Hippocampal formation (tissue), 2 donors: ENCODE data around the gene METTL1.
A peak's percentile ranks its signal among the peaks of the same experiment; 100 is the strongest.

Experiments
- DNase-seq, 2 donors: peaks; one replicate each; lab custom pipeline; 2025; lab: John Stamatoyannopoulos, UW

METTL1 gene

GRCh38 chr12:57767876-57768275 lies 4.0 kb downstream of the METTL1 start:
- DNase-seq = no peak

DNA sequence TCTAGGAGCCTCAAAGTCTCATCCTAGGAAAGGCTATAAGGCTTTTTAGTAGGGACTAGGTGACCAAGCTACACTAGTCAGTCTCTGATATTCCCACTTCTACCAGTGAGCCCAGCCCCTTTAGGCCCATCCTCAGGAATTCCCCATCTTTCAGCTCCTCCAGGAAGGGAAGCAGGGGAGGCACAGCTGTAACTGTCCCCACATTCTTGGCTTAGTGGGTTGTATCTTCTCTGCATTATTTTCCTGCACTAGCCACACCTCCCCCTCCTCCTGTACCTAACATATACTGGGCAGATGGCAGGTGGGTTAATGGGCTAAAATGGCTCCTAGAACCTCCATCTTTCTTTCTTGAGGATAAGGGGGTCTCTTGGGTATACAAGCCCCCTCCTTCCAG lies 4.6 kb downstream of the METTL1 start:
- DNase-seq = no peak

DNA sequence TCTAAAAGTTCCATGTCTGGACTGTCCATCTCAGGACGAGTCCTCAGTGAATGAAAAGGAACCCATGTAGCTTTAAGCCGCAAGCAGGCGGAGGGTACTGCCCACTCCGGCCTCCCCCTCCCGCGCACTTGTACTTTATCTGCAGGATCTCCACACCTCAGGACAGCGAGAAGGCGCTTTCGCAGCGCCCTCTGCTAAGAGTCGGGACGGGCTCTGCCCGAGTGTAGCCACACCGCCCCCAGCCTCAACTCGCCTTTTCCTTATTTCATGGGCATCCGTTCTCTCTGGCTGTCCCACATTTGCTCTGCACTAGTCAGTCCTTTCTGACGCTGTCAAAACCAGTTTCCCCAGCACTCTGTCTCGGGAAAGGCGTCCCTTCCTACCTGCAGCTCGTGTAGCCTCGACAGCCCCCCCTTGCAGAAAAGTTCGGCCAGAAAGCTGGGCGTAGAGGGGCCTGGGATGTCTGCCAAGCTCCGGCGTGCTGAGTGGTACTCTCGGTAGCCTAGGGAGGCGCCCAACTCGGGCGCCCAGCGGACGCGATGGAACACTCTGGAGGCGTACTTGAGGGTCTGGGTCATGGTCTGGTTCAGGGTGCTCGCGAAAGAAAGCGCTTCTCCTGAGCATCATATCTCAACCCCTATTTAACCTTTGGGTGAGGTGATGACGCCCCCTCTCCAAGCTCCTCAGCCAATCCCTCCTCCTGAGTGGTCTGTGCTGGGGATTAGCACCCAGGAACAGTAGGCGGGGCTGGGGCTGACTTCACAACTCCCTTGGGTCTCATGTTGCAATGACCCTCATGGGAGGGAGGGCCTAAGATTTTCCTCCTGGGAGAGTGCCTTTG lies 5.2 kb downstream of the METTL1 start, which contains the start of gene CYP27B1:
Gene CYP27B1, minus strand, starts transcription at position 615 of the 841 bp plus-strand sequence. Its CDS starts 37 bp downstream, at position 578.
- DNase-seq = no peak

DNA sequence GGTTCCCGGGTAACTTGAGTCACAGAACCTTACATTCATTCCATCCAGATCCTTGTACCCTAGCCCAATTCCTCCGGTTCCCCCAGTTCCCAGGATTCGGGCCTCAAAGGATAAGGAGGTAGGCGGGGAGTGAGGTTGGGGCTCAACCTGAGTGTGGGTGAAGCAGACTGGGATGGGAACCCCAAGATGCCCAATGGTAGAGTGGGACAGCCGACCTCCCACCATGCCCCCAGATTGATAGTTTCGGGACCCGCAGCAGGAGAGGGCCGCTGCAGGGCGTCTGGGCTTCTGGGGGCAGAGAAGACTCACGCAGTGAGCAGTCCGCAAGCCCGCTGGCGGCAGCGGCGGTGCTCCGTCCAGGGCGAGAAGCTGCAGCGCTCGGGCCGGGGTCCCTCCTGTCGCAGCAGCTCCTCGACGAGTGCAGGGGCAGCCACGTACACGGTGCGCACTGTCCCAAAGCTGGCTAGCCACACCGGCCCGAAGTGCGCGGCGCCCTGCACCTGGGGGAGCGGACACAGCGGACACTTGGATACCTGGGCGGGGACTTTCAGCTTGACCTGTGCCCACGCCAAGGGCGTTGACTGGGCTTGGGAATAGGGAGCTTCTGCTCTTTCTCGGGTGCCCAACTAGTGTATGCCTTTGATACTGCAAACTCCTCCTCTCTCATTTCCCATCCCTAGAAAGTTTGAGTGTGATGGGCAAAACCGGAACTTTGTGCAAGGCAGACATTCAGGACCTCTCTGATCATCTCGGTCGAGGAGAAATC lies 6.0 kb downstream of the METTL1 start:
- no peak for DNase-seq

- no peak for DNase-seq
These were observed 6.8 kb downstream of the METTL1 start for GRCh38 chr12:57765003-57765697.

DNA sequence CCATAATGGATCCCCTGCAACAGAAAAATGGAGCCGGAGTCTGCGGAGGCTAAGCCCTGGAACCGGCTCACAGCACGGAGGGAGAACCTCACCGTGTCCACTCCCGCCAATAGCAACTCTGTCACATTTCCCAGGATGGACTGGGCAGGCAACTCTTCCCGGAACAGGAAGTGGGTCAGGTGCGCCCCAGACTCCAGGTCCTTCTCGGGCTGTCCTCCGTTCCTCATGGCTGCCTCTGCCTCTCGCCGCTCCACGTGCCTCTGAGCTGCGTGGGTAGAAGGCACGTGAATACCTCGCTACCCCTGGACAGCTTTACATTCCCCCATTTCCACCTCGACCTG lies 7.3 kb downstream of the METTL1 start:
- DNase-seq = no peak

DNA sequence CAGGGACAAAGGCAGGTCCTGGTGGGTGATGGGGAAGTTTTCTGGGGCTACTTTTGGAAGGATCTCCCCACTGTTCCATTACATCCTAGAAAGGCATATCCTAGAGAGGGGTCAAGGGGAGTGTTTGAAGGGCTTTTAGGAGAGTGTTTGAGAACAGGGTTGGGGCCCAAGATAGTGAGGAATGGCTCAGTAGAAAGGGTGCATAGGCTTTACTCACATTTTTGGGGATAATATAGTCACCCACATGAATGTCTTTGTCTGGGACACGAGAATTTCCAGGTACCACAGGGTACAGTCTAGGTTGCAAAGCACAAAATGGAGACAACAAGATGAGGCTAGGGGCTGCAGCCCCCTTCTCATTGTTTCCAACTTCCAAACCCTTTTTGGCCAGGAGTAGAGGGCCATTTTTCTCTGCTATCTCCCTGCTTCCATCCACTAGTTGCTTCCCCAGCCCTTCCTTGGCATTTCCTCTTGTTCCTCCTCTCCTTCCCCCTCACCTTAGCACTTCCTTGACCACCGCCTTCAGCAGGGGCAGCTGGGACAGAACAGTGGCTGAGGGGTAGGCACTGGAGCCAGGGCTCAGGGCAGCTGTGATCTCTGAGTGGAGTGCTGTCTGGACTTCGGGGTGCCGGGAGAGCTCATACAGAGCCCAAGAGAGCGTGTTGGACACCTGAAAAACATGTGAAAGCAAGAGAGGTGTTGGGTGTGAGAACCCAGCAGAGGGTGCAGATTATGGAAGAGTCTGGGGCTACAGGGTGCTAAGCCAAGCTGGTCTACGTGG lies 7.8 kb downstream of the METTL1 start:
- DNase-seq = no peak

- no peak for DNase-seq
These were observed 9.4 kb downstream of the METTL1 start for GRCh38 chr12:57762463-57762862.

- no peak for DNase-seq
These were observed 10.4 kb downstream of the METTL1 start for GRCh38 chr12:57761391-57761998.

- DNase-seq = no peak
These were observed 11.4 kb downstream of the METTL1 start for GRCh38 chr12:57760347-57760982.

DNA sequence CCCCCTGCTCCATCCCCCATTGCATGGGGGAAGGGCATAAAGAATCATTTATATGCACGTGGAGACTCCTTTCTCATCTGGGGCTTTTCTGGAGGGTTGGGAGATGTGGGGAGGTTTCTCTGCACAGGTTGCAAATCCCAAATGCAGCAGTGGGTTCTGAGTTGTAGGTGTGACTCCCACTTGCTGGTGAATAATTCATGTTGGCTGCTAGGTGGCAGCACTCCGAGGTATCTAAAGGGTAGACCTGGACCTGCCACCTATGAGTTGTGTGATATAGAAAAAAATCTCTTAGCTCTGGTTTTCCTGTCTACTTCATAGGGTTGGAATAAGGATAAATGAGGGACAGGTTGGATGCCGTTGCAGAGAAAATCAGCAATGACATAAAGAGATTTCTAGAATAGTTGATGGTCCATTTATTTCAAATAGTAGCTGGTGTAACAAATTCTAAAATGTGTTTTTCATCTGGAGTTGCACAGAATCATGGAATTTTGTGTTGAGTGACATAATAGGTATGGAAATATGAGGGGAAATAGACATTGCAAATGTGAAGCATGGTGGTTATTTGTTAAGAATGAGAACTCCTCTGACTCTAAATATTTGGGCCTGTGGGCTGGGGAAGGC lies 12.4 kb downstream of the METTL1 start:
- no peak for DNase-seq

- no peak for DNase-seq
These were observed 13.1 kb downstream of the METTL1 start for GRCh38 chr12:57758552-57759359.

DNA sequence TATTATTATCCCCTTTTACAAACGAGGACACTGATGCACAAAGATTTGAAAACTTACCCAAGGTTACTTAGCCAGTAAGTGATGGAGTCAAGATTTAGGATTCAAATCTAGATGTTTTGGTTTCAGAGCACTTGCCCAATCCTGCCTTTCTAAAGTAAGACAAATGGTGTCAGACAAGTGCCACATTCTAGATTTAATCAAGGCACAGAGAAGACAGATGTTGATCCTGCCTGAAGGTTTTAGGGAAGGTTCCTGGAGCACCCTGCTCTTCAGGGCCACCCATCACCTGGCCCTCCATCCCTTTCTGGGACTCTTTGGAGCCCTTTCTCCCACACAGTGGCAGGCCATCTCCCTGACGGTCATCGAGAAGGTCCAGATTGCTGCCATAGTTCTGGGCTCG lies 14.1 kb downstream of the METTL1 start:
- no peak for DNase-seq

DNA sequence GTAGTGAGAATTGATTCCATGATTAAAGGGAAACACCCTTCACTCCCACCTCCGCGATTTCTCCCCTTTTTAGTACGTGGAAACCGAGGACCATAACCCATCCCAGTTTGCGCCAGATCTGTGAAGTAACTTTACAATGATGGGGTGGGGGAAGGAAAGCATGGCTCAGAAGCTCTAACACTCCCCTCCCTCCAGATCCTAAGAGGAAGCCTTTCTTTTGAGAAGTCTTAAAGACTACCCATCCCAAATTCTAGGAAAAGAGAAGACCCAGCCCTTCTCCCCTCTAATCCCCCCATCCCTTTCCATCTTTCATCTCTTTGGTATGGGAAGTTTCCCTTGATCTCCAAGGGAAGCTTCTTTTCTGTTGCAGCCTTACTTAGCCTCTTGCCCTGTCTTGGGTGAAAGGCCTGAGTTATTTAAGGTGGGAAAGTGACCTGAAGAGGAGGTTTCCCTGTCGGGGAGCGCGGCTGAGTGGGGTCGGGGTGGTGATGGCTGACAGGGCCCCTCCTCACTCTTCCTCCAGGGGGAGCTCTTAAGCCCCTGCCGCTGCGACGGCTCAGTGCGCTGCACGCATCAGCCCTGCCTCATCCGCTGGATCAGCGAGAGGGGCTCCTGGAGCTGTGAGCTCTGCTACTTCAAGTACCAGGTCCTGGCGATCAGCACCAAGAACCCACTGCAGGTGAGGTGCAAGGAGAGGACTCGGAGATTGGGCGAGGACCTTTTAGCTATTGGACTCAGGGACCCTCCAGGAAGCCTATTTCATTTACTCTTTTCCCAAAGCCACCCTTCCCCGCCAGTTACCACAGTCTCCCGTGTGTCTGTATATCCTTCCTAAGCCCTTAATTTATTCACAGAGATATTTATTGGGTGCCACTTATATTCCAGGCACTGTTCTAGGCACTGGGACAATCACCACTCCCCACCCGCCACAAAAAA lies 15.2 kb downstream of the METTL1 start:
- no peak for DNase-seq

DNA sequence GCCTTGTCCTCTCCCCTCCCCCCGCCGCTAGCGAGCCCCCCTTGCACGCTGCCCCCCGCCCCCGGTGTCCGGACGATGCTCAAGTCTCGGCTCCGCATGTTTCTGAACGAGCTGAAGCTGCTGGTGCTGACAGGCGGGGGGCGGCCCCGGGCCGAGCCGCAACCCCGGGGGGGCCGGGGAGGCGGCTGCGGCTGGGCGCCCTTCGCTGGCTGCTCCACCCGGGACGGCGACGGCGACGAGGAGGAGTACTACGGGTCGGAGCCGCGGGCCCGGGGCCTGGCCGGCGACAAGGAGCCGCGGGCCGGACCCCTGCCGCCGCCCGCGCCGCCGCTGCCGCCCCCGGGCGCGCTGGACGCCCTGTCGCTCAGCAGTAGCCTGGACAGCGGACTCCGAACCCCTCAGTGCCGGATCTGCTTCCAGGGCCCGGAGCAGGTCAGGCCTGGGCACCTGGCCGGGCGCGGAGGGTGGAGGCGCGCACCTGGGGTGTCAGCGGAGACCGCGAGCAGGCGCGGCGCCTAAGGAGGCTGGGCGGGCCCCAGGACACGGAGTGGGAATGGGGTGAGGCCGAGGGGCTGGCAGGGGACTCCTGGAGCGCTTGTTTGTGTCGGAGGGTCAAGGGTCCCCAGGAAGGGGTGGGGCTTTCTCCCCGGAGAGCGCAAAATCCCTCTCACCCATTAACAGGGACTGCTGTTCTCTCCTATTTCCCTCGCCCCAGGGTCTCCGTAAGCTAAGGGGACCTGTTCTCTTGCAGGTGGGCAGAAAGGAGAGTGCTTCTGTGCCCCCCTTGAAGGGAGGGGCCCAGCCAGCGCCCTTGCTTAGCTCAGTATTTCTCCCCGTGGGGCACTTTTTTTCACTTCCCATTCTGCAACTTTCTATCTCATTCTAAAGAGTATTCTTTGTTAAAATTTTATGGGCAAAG lies 16.2 kb downstream of the METTL1 start:
- no peak for DNase-seq

GRCh38 chr12:57755194-57755453 lies 16.8 kb downstream of the METTL1 start:
- no peak for DNase-seq

DNA sequence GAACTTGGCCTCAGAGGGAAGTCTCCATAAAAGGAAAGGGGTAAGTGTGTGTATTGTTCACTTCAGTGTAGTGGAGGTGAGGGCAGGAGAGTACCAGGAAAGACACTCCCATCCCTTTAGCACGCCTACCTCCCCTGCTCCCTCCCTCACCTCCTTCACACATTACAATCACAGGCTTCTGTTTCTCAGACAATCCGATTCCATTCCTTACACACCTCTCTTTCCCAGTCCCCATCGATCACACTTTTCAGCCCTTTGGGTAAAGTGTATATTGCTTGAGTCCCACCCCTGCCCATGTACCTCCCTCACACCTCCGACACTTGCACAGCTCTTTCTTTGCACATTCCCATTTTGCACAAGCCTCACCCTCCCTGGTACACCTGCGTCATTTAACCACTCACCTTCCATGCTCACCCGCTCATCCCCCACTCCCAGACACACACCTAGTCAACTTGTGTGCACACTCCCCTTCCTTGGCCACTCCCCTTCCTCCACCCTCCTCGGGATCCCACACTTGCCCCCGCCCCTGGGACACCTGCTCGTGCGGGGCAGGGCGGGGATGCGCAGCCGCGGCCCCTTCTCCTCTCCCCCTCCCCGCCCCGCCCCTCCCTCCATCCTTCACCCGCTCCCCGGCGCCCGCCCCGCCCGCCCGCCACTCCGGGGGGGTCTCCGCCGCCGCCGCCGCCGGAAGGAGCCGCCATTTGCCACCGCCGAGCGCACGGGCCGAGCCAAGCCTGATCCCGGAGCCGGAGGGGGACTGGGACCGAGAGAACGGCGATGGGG lies 17.3 kb downstream of the METTL1 start, which contains the start of gene MARCHF9:
Gene MARCHF9, plus strand, starts transcription at position 693 of the 783 bp plus-strand sequence. CDS start 426 bp downstream, outside the sequence.
- DNase-seq = peak in 1 of 2 donors; percentile 33
